Uterus (tissue), 4 donors: ENCODE data around the gene EPHA1. TPM values are rescaled to one million over a fixed set of nuclear protein-coding genes. Genes with fewer than 3 reads are reported as not detected.

Source experiments
- DNase-seq, 2 donors: peaks; one replicate each; pipeline ENCODE4 v3.0.0-alpha.2; 2019 to 2020
- H3K27ac ChIP-seq, 2 donors: fragments of 200-600 bp; sonication (generic); 1 replicate in 1 of 2; 2 replicates in 1 of 2; pipeline ENCODE4 v1.5.1; 2016 to 2018
- H3K27me3 ChIP-seq, 2 donors: fragments of 200-600 bp; sonication (generic); one replicate each; pipeline ENCODE4 v1.5.1; 2018 to 2019; ENCODE audit warnings: control low read depth in 1 of 2
- H3K36me3 ChIP-seq, 2 donors: fragments of 200-600 bp; sonication (generic); one replicate each; pipeline ENCODE4 v1.5.1; 2019; ENCODE audit warnings: control low read depth in 1 of 2
- H3K4me1 ChIP-seq, 2 donors: fragments of 200-600 bp; sonication (generic); one replicate each; pipeline ENCODE4 v1.5.1; 2018 to 2019; ENCODE audit warnings: control low read depth in 1 of 2
- H3K4me3 ChIP-seq, 2 donors: fragments of 200-600 bp; sonication (generic); 1 replicate in 1 of 2; 2 replicates in 1 of 2; pipeline ENCODE4 v1.5.1; 2018 to 2019; ENCODE audit warnings: mild to moderate bottlenecking in 1 of 2
- H3K9me3 ChIP-seq, 2 donors: fragments of 200-600 bp; sonication (generic); one replicate each; pipeline ENCODE4 v1.5.1; 2019; ENCODE audit warnings: control low read depth in 1 of 2
- CTCF ChIP-seq, 4 experiments: fragments of 200-600 bp in 2 of 4; fragments of 450-650 bp in 2 of 4; sonication (generic) in 2 of 4; IDR thresholded peaks; one replicate each; pipeline ENCODE4 v1.5.1; 2016 to 2019; ENCODE audit warnings: antibody characterized with exemption in 4 of 4, mild to moderate bottlenecking in 2 of 4, moderate library complexity in 1 of 4
- POLR2A ChIP-seq, 2 donors: fragments of 450-650 bp; IDR thresholded peaks; one replicate each; pipeline ENCODE4 v1.6.1; 2016; ENCODE audit warnings: antibody characterized with exemption in 2 of 2, mild to moderate bottlenecking in 1 of 2, moderate library complexity in 1 of 2
- intact Hi-C: fragments of 100-400 bp; cut with DNase I; formaldehyde crosslinking; loops from one replicate; pipeline ENCODE4 v1.15.1; 2023; ENCODE audit warnings: low total_unique reads
- total RNA-seq, 4 donors: library from RNA; depleted of rRNA in 3 of 4; stranded (reverse); fragments of >200 nt in 3 of 4; gene quantifications; one replicate each; pipeline versions ENCODE4 v1.1.0 to v1.2.4, GENCODE V29; 2014 to 2023
- donor health status: DM: yes; HTN: yes; CAD: no.

Gene EPHA1
- total RNA-seq, 4 donors from 2014 or later: 1.3 to 5.6 (median 1.9) TPM; not detected in 1

GRCh38 chr7:143359771-143360353 is 48.8 kb downstream of the EPHA1 start:
- Histone ChIP-seq H3K36me3 (no peaks in the 10 kb centered on the region), H3K27me3 (no peaks in the 10 kb centered on the region), H3K4me1 (no peaks in the 10 kb centered on the region), H3K9me3 (no peaks in the 10 kb centered on the region), H3K27ac (no peak overlapping the region), H3K4me3 (no peak overlapping the region)
- no peak for DNase-seq
- intact Hi-C loops: no loop called here
- no peak for TF ChIP-seq CTCF (IDR thresholded peaks at IDR 0.05)
- no peak for TF ChIP-seq POLR2A (IDR thresholded peaks at IDR 0.05)

- Histone ChIP-seq H3K4me1 (no peaks in the 10 kb centered on the region), H3K9me3 (no peaks in the 10 kb centered on the region), H3K4me3 (no peak overlapping the region), H3K36me3 (no peaks in the 10 kb centered on the region), H3K27me3 (no peaks in the 10 kb centered on the region), H3K27ac (no peak overlapping the region)
- intact Hi-C loops: no loop called here
- TF ChIP-seq CTCF (IDR thresholded peaks at IDR 0.05) (no peak), POLR2A (IDR thresholded peaks at IDR 0.05) (no peak)
- no peak for DNase-seq
These were observed 50.0 kb downstream of the EPHA1 start for GRCh38 chr7:143358626-143359025.

GRCh38 chr7:143356414-143357050 is 52.1 kb downstream of the EPHA1 start:
- Histone ChIP-seq H3K27ac (no peak overlapping the region), H3K36me3 (no peaks in the 10 kb centered on the region), H3K9me3 (no peaks in the 10 kb centered on the region), H3K4me1 (no peaks in the 10 kb centered on the region), H3K4me3 (no peak overlapping the region), H3K27me3 (no peaks in the 10 kb centered on the region)
- intact Hi-C loops: no loop called here
- DNase-seq: no peak
- TF ChIP-seq CTCF (IDR thresholded peaks at IDR 0.05): no peak
- TF ChIP-seq POLR2A (IDR thresholded peaks at IDR 0.05): no peak

GRCh38 chr7:143355450-143356385 is 52.9 kb downstream of the EPHA1 start:
- no peaks in the 10 kb centered on the region for H3K27me3 ChIP-seq
- TF ChIP-seq POLR2A (IDR thresholded peaks at IDR 0.05) (no peak), CTCF (IDR thresholded peaks at IDR 0.05) (no peak)
- H3K27ac ChIP-seq: no peak overlapping the region
- no peaks in the 10 kb centered on the region for H3K9me3 ChIP-seq
- intact Hi-C loops: no loop called here
- DNase-seq: no peak
- H3K36me3 ChIP-seq: no peaks in the 10 kb centered on the region
- no peak overlapping the region for H3K4me3 ChIP-seq
- no peaks in the 10 kb centered on the region for H3K4me1 ChIP-seq

GRCh38 chr7:143354965-143355364 is 53.7 kb downstream of the EPHA1 start:
- Histone ChIP-seq H3K9me3 (no peaks in the 10 kb centered on the region), H3K27ac (no peak overlapping the region), H3K36me3 (no peaks in the 10 kb centered on the region), H3K4me3 (no peak overlapping the region), H3K27me3 (no peaks in the 10 kb centered on the region), H3K4me1 (no peaks in the 10 kb centered on the region)
- TF ChIP-seq POLR2A (IDR thresholded peaks at IDR 0.05): no peak
- TF ChIP-seq CTCF (IDR thresholded peaks at IDR 0.05): no peak
- intact Hi-C loops: no loop called here
- DNase-seq: no peak
